ENCODE results near the gene RPTOR.

The RPTOR gene

GRCh38 chr17:80971704-80972304 is 427.2 kb downstream of the RPTOR start:
- DNase-seq, result no peak

- no peak for DNase-seq
These were observed 432.1 kb downstream of the RPTOR start for GRCh38 chr17:80976701-80977100.

GRCh38 chr17:80977172-80977571 is 432.5 kb downstream of the RPTOR start:
- no peak for DNase-seq

GRCh38 chr17:80978499-80979497 is 434.2 kb downstream of the RPTOR start:
- no peak for DNase-seq

- DNase-seq, result no peak
These were observed 435.1 kb downstream of the RPTOR start for GRCh38 chr17:80979547-80980378.

GRCh38 chr17:80980397-80981061 is 435.9 kb downstream of the RPTOR start:
- DNase-seq, result no peak

- DNase-seq, result no peak
These were observed 436.6 kb downstream of the RPTOR start for GRCh38 chr17:80981062-80981902.

- no peak for DNase-seq
These were observed 437.3 kb downstream of the RPTOR start for GRCh38 chr17:80981929-80982425.

- no peak for DNase-seq
These were observed 437.9 kb downstream of the RPTOR start for GRCh38 chr17:80982426-80982974.

- DNase-seq, result no peak
These were observed 438.9 kb downstream of the RPTOR start for GRCh38 chr17:80983545-80983944.

- DNase-seq, result no peak
These were observed 440.1 kb downstream of the RPTOR start for GRCh38 chr17:80984749-80985148.

- no peak for DNase-seq
These were observed 441.4 kb downstream of the RPTOR start for GRCh38 chr17:80986046-80986445.

GRCh38 chr17:80986816-80987475 is 442.3 kb downstream of the RPTOR start:
- no peak for DNase-seq

GRCh38 chr17:80987941-80988461 is 443.4 kb downstream of the RPTOR start:
- no peak for DNase-seq

- no peak for DNase-seq
These were observed 444.9 kb downstream of the RPTOR start for GRCh38 chr17:80989586-80989913.

GRCh38 chr17:80990921-80991644 is 446.4 kb downstream of the RPTOR start:
- no peak for DNase-seq

GRCh38 chr17:80991645-80992076 is 447.0 kb downstream of the RPTOR start, which contains the start of gene CHMP6:
CHMP6 (plus strand) TSS chr17:80991841; CDS start chr17:80991919, 78 bp downstream.
- peak; percentile 70 for DNase-seq

GRCh38 chr17:80992077-80992947 is 447.7 kb downstream of the RPTOR start:
- DNase-seq, result no peak
